Astrocyte of the cerebellum (primary cell): ENCODE data around the gene TCF4.

Experiments used
- DNase-seq: peaks from one replicate; pipeline ENCODE4 v3.0.0-alpha.2; 2011; ENCODE audit warnings: low read depth
- H3K4me3 ChIP-seq: 2 replicates; pipeline ENCODE4 v1.5.1; 2011; ENCODE audit warnings: mild to moderate bottlenecking, low read depth, low read length, moderate library complexity
- in situ Hi-C: cut with HindIII; loops from 2 replicates; pipeline ENCODE4 v1.10.0; 2017; ENCODE audit warnings: low sequenced_read_pairs
- TF ChIP-seq, protein P1 (sequence below): IDR thresholded peaks from 2 replicates; pipeline ENCODE4 v1.5.1; 2012; ENCODE audit warnings: low read length, low read depth, moderate library complexity, mild to moderate bottlenecking; ENCODE audit errors: missing control alignments

TCF4 gene

DNA sequence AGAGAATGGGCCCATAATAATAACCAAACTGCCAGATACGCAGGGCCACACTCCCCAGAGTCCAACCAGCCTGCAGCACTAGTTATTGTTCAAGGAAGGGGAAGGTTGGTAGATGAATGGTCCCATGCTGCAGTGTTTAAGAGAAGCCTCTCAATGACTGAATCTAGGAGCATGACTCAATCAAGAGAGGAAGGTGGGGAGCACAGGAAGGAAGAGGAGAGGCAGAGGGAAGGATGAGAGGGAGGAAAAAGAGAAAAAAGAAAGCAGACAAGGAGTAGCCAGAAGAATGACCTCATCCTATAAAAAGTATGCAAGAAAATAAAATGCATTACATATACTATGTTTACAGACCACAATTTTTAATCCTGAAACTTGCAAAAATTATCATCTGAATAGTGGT is 174.5 kb downstream of the TCF4 start:
- H3K4me3 ChIP-seq = no peak overlapping the region
- TF ChIP-seq, protein P1, sequence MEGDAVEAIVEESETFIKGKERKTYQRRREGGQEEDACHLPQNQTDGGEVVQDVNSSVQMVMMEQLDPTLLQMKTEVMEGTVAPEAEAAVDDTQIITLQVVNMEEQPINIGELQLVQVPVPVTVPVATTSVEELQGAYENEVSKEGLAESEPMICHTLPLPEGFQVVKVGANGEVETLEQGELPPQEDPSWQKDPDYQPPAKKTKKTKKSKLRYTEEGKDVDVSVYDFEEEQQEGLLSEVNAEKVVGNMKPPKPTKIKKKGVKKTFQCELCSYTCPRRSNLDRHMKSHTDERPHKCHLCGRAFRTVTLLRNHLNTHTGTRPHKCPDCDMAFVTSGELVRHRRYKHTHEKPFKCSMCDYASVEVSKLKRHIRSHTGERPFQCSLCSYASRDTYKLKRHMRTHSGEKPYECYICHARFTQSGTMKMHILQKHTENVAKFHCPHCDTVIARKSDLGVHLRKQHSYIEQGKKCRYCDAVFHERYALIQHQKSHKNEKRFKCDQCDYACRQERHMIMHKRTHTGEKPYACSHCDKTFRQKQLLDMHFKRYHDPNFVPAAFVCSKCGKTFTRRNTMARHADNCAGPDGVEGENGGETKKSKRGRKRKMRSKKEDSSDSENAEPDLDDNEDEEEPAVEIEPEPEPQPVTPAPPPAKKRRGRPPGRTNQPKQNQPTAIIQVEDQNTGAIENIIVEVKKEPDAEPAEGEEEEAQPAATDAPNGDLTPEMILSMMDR = no peak
- in situ Hi-C loops = no loop called here
- no peak for DNase-seq

- no peak for DNase-seq
- TF ChIP-seq, protein P1 = no peak
- in situ Hi-C loops = no loop called here
- H3K4me3 ChIP-seq = no peak overlapping the region
Measured at GRCh38 chr18:55407774-55408535, 180.0 kb downstream of the TCF4 start.

- TF ChIP-seq, protein P1 = no peak
- H3K4me3 ChIP-seq = peak overlapping the region; percentile 41
- in situ Hi-C loops = no loop called here
- no peak for DNase-seq
Measured at GRCh38 chr18:55407191-55407590, 180.8 kb downstream of the TCF4 start.

DNA sequence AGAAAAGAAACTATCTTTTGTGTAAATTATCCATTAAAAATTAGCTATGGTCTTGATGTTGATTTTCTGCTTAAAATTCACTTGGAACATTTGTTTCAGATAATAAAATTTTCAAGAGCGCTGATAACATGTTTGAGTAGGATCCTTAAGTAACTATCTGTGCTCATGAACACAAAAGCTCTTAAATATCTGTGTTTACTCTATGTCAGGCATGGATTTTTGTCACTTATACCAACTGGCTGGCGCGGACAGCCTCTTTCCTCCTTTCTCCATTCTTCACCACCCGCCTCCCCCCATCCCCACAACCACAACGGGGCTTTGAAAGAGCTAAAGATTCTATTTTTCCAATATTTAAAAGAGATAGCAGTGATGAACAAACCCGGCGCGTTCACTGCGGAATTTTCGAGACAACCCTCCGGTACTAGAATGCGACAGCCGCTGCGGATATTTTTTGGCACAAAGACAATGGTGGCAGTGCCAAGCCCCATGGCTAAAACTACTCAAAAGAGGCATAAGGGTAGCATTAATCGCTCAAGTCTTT is 181.5 kb downstream of the TCF4 start:
- in situ Hi-C loops = no loop called here
- DNase-seq = no peak
- H3K4me3 ChIP-seq = peak overlapping the region; percentile 41
- TF ChIP-seq, protein P1 = no peak

DNA sequence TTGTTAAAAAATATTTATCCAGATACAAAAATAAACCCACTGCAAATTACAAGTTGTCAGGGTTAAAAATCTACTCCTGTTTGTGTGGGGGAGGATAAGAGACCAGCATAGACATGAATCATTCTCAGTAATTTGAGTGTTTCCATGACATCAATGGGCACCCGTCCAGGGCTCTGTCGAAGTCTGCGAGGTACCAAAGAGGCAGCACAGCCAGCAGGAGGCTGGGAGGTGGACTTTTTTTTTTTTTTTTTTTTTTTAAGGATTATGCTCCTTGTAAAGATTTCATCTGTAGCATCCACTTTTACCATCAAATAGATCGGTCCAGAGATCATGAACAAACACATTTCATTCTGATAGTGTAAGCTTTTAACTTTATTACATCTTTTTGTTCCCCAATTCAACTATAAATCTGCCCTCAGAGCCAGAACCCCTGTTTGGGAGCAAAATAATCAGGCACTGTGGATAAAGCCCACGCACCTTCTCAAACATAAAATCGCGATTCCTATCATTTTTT is 182.0 kb downstream of the TCF4 start:
- peak overlapping the region; percentile 14 for H3K4me3 ChIP-seq
- peak; percentile 92 for DNase-seq
- TF ChIP-seq, protein P1 = peak; percentile 25
- in situ Hi-C loops = no loop called here

- TF ChIP-seq, protein P1 = no peak
- in situ Hi-C loops = no loop called here
- DNase-seq = no peak
- H3K4me3 ChIP-seq = no peak overlapping the region
Measured at GRCh38 chr18:55405475-55405874, 182.5 kb downstream of the TCF4 start.
